Urinary bladder (tissue), 2 donors: ENCODE data around the gene GABRB1. TPM values are rescaled to one million over a fixed set of nuclear protein-coding genes. Genes with fewer than 3 reads are reported as not detected.

Experiments
- polyA plus RNA-seq: library from polyadenylated mRNA; stranded (reverse); fragments of 200-250 nt; gene quantifications from one replicate; pipeline ENCODE4 v1.2.3, GENCODE V29; 2013
- total RNA-seq: library from RNA; depleted of rRNA; stranded (reverse); fragments of >200 nt; gene quantifications from one replicate; pipeline ENCODE4 v1.2.3, GENCODE V29; 2014
- donor health status: healthy.

GABRB1 gene
- total and polyA plus RNA-seq, 2 donors, result 0.79 TPM; not detected in 1

Other genes with a start within 250 kb of the GABRB1 start
- not detected for gene COX7B2, start 122.3 kb upstream of the GABRB1 start, total RNA-seq
- gene COX7B2, start 122.3 kb upstream of the GABRB1 start, polyA plus RNA-seq, result not detected
- 0.11 TPM for gene GABRA4, start 38.0 kb upstream of the GABRB1 start, total RNA-seq
- gene GABRA4, start 38.0 kb upstream of the GABRB1 start, polyA plus RNA-seq, result not detected